PC-3 (cell line): ENCODE results near the gene UTRN. TPM values are rescaled to one million over a fixed set of nuclear protein-coding genes. Genes with fewer than 3 reads are reported as not detected.
A peak's percentile ranks its signal among the peaks of the same experiment; 100 is the strongest.

Experiments
- ATAC-seq: fragments of 200-7000 bp; cut with Tn5 transposase; 2 replicates; pipeline ENCODE4 v1.9.1; 2020; ENCODE audit warnings: mild to moderate bottlenecking, moderate library complexity
- BruUV-seq: library from RNA; stranded (reverse); fragments of 400-500 nt; replicated peaks from 2 replicates; lab custom pipeline; 2021; lab: Mats Ljungman, UMichigan
- CTCF ChIA-PET: fragments of 300-600 bp; sonication (Branson Sonifier 250); formaldehyde crosslinking; loops from one replicate; lab custom pipeline; 2022; ENCODE audit warnings: antibody characterized with exemption; lab: Charles Lee
- POLR2A ChIA-PET: fragments of 300-600 bp; sonication (Branson Sonifier 250); formaldehyde crosslinking; loops from one replicate; lab custom pipeline; 2022; ENCODE audit warnings: antibody characterized with exemption; ENCODE audit not compliant: unreplicated experiment; lab: Charles Lee
- DNase-seq: peaks from one replicate; pipeline ENCODE4 v3.0.0-alpha.2; 2015
- H2AFZ ChIP-seq: fragments of 300-600 bp; sonication (generic); 2 replicates; pipeline ENCODE4 v1.6.0; 2016; ENCODE audit warnings: antibody characterized with exemption, low read length
- H3F3A ChIP-seq: fragments of 300-600 bp; sonication (generic); one replicate; pipeline ENCODE4 v1.6.0; 2017; ENCODE audit warnings: antibody characterized with exemption, low read length, control low read depth, mild to moderate bottlenecking; ENCODE audit not compliant: unreplicated experiment
- H3K27ac ChIP-seq: fragments of 300-600 bp; sonication (generic); 2 replicates; pipeline ENCODE4 v1.5.1; 2016; ENCODE audit warnings: mild to moderate bottlenecking, low read length
- H3K27me3 ChIP-seq: fragments of 300-600 bp; sonication (generic); 2 replicates; pipeline ENCODE4 v1.6.1; 2016; ENCODE audit warnings: low read length, mixed read lengths
- H3K36me3 ChIP-seq: fragments of 300-600 bp; sonication (generic); 2 replicates; pipeline ENCODE4 v1.6.1; 2016; ENCODE audit warnings: low read depth, mixed run types, low read length, mixed read lengths
- H3K4me1 ChIP-seq: fragments of 300-600 bp; sonication (generic); 2 replicates; pipeline ENCODE4 v1.5.1; 2016; ENCODE audit warnings: low read length; ENCODE audit not compliant: insufficient read depth
- H3K4me2 ChIP-seq: fragments of 300-600 bp; sonication (generic); 2 replicates; pipeline ENCODE4 v1.6.0; 2016; ENCODE audit warnings: low read length
- H3K4me3 ChIP-seq: fragments of 300-600 bp; sonication (generic); 2 replicates; pipeline ENCODE4 v1.5.1; 2016; ENCODE audit warnings: mild to moderate bottlenecking, low read length, mixed read lengths
- H3K79me2 ChIP-seq: fragments of 300-600 bp; sonication (generic); 2 replicates; pipeline ENCODE4 v1.6.1; 2017; ENCODE audit warnings: low read length, mixed read lengths
- H3K9ac ChIP-seq: fragments of 300-600 bp; sonication (generic); 2 replicates; pipeline ENCODE4 v1.6.0; 2016; ENCODE audit warnings: mild to moderate bottlenecking, low read length
- H3K9me2 ChIP-seq: fragments of 300-600 bp; sonication (generic); replicated peaks from 2 replicates; pipeline ENCODE4 v1.6.1; 2016; ENCODE audit warnings: mixed run types, low read length, mixed read lengths
- H3K9me3 ChIP-seq: fragments of 300-600 bp; sonication (generic); 2 replicates; pipeline ENCODE4 v1.6.1; 2016; ENCODE audit warnings: low read length, mixed read lengths
- H4K20me1 ChIP-seq: fragments of 300-600 bp; sonication (generic); 2 replicates; pipeline ENCODE4 v1.6.1; 2016; ENCODE audit warnings: low read length, mixed read lengths
- CTCF ChIP-seq: fragments of 300-600 bp; sonication (generic); conservative IDR thresholded peaks from 2 replicates; pipeline ENCODE4 v1.5.1; 2017; ENCODE audit warnings: antibody characterized with exemption, low read depth, mild to moderate bottlenecking, low read length
- EZH2 ChIP-seq: fragments of 300-600 bp; sonication (generic); IDR thresholded peaks from one replicate; pipeline ENCODE4 v1.6.1; 2017; ENCODE audit warnings: antibody characterized with exemption, mild to moderate bottlenecking, low read length; ENCODE audit not compliant: unreplicated experiment
- EZH2phosphoT487 ChIP-seq: fragments of 300-600 bp; sonication (generic); IDR thresholded peaks from 2 replicates; pipeline ENCODE4 v1.6.1; 2018; ENCODE audit warnings: mild to moderate bottlenecking, antibody characterized with exemption, low read length, borderline replicate concordance
- intact Hi-C: fragments of 100-400 bp; cut with micrococcal nuclease; formaldehyde crosslinking; loops from 2 replicates; pipeline ENCODE4 v1.9.0; 2023
- total RNA-seq: library from RNA; depleted of rRNA; stranded (reverse); fragments of >200 nt; gene quantifications from 2 replicates; pipeline ENCODE4 v1.2.3, GENCODE V29; 2014

UTRN gene
- total RNA-seq, 1 experiment from 2014 or later = 58.3 TPM

- Histone ChIP-seq H4K20me1 (no peaks in the 10 kb centered on the region), H3K79me2 (peaks cover 50% of the 10 kb centered on the region), H3K4me3 (peak overlapping the region; percentile 92), H3K9me2 (no peaks in the 10 kb centered on the region), H3F3A (no peaks in the 10 kb centered on the region), H3K4me2 (peak overlapping the region; percentile 81), H3K27ac (peak overlapping the region; percentile 94), H3K9ac (peak overlapping the region; percentile 94), H2AFZ (peak overlapping the region; percentile 78), H3K9me3 (no peaks in the 10 kb centered on the region), H3K36me3 (peaks cover 2% of the 10 kb centered on the region; the same call in 1 of the 2 replicates), H3K4me1 (peaks cover 14% of the 10 kb centered on the region), H3K27me3 (no peaks in the 10 kb centered on the region)
- no TSS peak for BruUV-seq
- TF ChIP-seq CTCF (no peak), EZH2phosphoT487 (no peak), EZH2 (no peak)
- intact Hi-C loops = loop anchor here (1.0 to 5.0 kb wide), 5 partner anchors 70 to 197 kb away; no protein-coding TSS in a partner anchor
- ChIA-PET CTCF (interaction anchor here (0.6 to 0.8 kb wide), 2 partner anchors 20 to 181 kb away, joined by 3 to 17 read pairs; no protein-coding TSS in a partner anchor), POLR2A (interaction anchor here (0.5 to 0.9 kb wide), 2 partner anchors 69 to 1447 kb away, joined by 3 to 12 read pairs; no protein-coding TSS in a partner anchor)
- ATAC-seq (peak; percentile 45), DNase-seq (peak; percentile 57)
Measured at GRCh38 chr6:144285798-144286502, 815 bp downstream of the UTRN start.

DNA sequence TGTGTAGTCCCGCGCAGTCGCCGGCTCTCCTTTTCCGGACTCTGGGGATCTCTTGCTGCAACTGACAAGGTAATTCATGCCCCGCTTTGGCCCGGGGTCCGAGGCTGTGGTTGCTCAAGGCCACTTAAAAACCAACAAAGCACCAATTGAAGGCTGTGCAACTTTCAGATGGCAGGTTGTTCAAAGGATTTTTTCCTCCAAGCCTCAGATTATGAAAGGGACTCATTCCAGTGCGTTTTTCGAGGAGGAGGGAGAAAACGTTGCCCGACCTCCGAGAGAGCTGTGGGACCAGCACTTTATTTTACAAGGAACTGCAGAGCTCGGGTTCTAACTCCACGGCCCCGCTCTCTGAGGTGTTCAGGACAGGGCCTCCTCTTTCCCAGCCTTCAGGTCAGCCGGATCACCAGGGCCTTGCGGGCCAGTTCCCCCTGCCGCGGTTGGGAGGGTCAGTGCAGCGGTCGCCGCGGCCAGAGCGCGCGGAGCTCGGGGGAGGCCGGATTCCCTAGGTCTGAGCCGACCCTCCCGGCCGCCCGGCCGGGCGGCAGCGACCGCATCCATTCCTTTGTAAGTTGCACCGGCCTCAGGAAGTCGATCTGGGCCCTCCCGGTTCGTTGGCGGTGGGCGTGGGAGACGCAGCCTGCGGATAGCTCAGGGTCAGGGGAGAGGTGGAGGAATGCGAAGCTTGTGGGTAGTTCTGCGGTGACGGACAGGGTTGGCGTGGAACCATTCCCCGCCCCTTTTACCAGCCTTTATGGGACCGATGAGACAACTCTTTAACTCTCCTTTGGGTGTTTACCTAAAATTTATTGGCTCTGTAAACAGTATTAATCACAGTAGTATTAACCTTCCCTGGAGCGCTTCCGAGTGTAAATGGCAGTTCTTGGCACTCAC, 1.6 kb downstream of the UTRN start:
- POLR2A ChIA-PET = interaction anchor here (0.5 to 1.0 kb wide), 7 partner anchors 17 to 1448 kb away, joined by 3 to 14 read pairs (median 4); no protein-coding TSS in a partner anchor
- H3K9me2 ChIP-seq = no peaks in the 10 kb centered on the region
- no peaks in the 10 kb centered on the region for H3F3A ChIP-seq
- peak overlapping the region; percentile 78 for H2AFZ ChIP-seq
- peak overlapping the region; percentile 81 for H3K4me2 ChIP-seq
- peak overlapping the region; percentile 92 for H3K4me3 ChIP-seq
- H3K27me3 ChIP-seq = no peaks in the 10 kb centered on the region
- no peaks in the 10 kb centered on the region for H3K9me3 ChIP-seq
- H3K36me3 ChIP-seq = peaks cover 2% of the 10 kb centered on the region
- intact Hi-C loops = loop anchor here (1.0 to 5.0 kb wide), 6 partner anchors 36 to 196 kb away; no protein-coding TSS in a partner anchor
- BruUV-seq = TSS peak; percentile 42
- ATAC-seq (peak; percentile 59), DNase-seq (peak; percentile 97)
- H3K4me1 ChIP-seq = peaks cover 14% of the 10 kb centered on the region
- H4K20me1 ChIP-seq = no peaks in the 10 kb centered on the region
- H3K27ac ChIP-seq = peak overlapping the region; percentile 94
- no peak for TF ChIP-seq EZH2
- peaks cover 58% of the 10 kb centered on the region for H3K79me2 ChIP-seq
- H3K9ac ChIP-seq = peak overlapping the region; percentile 94
- CTCF ChIA-PET = interaction anchor here (0.6 to 0.8 kb wide), 3 partner anchors 21 to 182 kb away, joined by 3 to 17 read pairs (median 3); no protein-coding TSS in a partner anchor

DNA sequence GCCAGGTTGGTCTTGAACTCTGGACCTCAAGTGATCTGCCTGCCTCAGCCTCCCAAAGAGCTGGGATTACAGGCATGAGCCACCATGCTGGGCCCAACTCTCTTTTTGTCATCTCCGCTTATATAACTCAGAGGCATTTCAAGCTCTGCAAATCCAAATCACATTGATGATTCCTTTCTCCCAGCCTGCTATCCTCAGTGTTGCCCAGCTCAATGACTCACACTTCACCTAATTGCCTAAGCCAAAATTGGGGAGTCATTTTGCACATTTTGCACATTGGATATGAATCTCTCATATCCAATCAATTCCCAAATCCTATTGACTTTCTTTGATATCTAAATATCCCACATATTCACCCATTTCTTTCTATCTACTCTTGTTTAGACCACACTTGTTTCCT, 3.9 kb downstream of the UTRN start:
- no peak overlapping the region for H3K27ac ChIP-seq
- ATAC-seq (no peak), DNase-seq (no peak)
- no peaks in the 10 kb centered on the region for H4K20me1 ChIP-seq
- H3K9ac ChIP-seq = no peak overlapping the region
- H2AFZ ChIP-seq = no peak overlapping the region
- H3K4me1 ChIP-seq = peaks cover 29% of the 10 kb centered on the region
- TF ChIP-seq EZH2 = no peak
- TF ChIP-seq CTCF = no peak
- no peak for TF ChIP-seq EZH2phosphoT487
- H3K9me2 ChIP-seq = no peaks in the 10 kb centered on the region
- peaks cover 65% of the 10 kb centered on the region for H3K79me2 ChIP-seq
- no peaks in the 10 kb centered on the region for H3K9me3 ChIP-seq
- no peaks in the 10 kb centered on the region for H3K27me3 ChIP-seq
- intact Hi-C loops = loop anchor here (5.0 kb wide), 1 partner anchor 182 kb away; no protein-coding TSS in a partner anchor
- POLR2A ChIA-PET = no interaction called here
- H3K4me2 ChIP-seq = no peak overlapping the region
- H3K36me3 ChIP-seq = peaks cover 2% of the 10 kb centered on the region
- peaks cover 5% of the 10 kb centered on the region for H3F3A ChIP-seq
- CTCF ChIA-PET = no interaction called here
- BruUV-seq = no TSS peak
- H3K4me3 ChIP-seq = no peak overlapping the region
